AG04450 (cell line): Measurements from ENCODE around the gene KIAA1671. TPM values are rescaled to one million over a fixed set of nuclear protein-coding genes. Genes with fewer than 3 reads are reported as not detected.

ENCODE experiments used
- CTCF ChIA-PET: fragments of 300-600, 350-600 bp; formaldehyde crosslinking; extraction: SDS; loops from one replicate; lab custom pipeline; 2022; ENCODE audit warnings: antibody characterized with exemption, inconsistent platforms; lab: Charles Lee
- POLR2A ChIA-PET: fragments of 350-600 bp; formaldehyde crosslinking; extraction: SDS; loops from one replicate; lab custom pipeline; 2021; ENCODE audit warnings: antibody characterized with exemption, inconsistent platforms; lab: Yijun Ruan, JAX
- DNase-seq: peaks from one replicate; pipeline ENCODE4 v3.0.0-alpha.2; 2011; ENCODE audit warnings: low read depth, low spot score
- H3K27ac ChIP-seq: one replicate; pipeline ENCODE4 v1.5.1; 2012; ENCODE audit warnings: low read depth, low read length, control low read depth
- H3K27me3 ChIP-seq: one replicate; pipeline ENCODE4 v1.6.0; 2012; ENCODE audit warnings: low read length; ENCODE audit not compliant: control insufficient read depth, insufficient read depth
- H3K4me3 ChIP-seq: 2 replicates; pipeline ENCODE4 v1.5.1; 2011; ENCODE audit warnings: mild to moderate bottlenecking, low read depth, low read length, control low read depth
- H3K9me3 ChIP-seq: 2 replicates; pipeline ENCODE4 v1.5.1; 2012; ENCODE audit warnings: low read length; ENCODE audit not compliant: control insufficient read depth, insufficient read depth
- CTCF ChIP-seq: IDR thresholded peaks from 2 replicates; pipeline ENCODE4 v1.5.1; 2011; ENCODE audit warnings: low read depth, low read length, control low read depth, inconsistent platforms
- polyA plus RNA-seq: library from polyadenylated mRNA; depleted of rRNA; stranded (reverse); fragments of >200 nt; gene quantifications from 2 replicates; pipeline ENCODE4 v1.2.3, GENCODE V29; 2011

Gene KIAA1671
- polyA plus RNA-seq, 1 experiment: 0.02 TPM

DNA sequence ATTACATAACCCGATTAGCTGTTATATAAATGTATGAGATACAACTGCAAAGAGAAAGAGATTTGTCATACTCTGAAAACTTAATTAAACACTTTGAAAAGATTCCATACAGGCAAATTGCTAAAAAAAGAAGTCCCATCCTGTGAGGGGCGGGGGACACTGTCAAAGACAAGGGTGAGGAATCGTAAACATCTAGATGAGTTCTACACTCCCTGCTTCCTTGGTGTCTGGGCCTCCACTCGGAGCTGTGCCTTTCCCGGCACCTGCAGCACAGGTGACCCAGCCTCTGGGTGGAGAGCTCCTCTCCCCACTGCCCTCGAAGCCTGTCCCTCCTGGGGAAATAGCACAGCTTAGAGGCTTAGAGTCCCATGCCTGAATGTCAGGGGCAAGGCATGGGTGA is 177.9 kb downstream of the KIAA1671 start:
- ChIA-PET CTCF (interaction anchor here (0.6 kb wide), 1 partner anchor 19 kb away, joined by 3 read pairs; no protein-coding TSS in a partner anchor), POLR2A (no interaction called here)
- Histone ChIP-seq H3K27ac (no peak overlapping the region), H3K4me3 (no peak overlapping the region), H3K9me3 (no peaks in the 10 kb centered on the region; the same call in 1 of the 2 replicates), H3K27me3 (no peaks in the 10 kb centered on the region)
- DNase-seq: no peak
- TF ChIP-seq CTCF: no peak

DNA sequence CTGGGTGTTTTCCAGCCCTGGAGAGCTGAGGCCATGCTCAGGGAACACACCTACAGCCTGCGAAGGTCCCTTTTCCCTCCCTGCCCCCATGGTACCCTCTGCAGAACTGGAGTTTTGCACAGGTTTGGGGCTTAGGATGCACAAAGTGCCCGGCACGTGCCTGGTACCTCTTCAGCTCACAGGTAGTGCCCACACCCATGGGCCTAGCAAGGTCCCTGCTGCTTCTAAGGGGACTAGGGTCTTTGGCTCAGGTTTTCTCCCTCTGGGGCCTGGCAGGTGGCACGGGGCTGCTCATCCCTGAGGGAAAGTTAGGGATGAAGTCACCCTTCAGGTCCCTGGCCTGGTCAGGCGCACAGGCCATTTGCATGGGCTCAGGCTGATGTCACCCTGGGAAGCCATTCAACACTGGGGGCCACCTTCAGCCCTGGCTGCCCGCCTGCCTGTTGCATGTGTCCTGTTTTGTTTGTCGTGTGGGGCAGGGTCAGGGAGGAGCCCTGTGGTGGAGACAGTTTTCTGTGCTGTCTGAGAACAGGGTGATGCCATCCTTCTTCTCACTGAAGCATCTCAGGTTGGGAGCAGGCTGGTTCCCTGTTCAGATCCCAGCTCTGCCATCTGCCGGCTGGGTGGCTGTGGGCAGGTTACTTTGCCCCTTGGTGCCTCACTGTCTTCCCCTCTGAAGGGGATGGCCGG is 178.8 kb downstream of the KIAA1671 start:
- H3K27me3 ChIP-seq: no peaks in the 10 kb centered on the region
- CTCF ChIA-PET: no interaction called here
- no peak overlapping the region for H3K4me3 ChIP-seq
- no peaks in the 10 kb centered on the region; the same call in 1 of the 2 replicates for H3K9me3 ChIP-seq
- no peak overlapping the region for H3K27ac ChIP-seq
- TF ChIP-seq CTCF: no peak
- no peak for DNase-seq
- POLR2A ChIA-PET: no interaction called here

GRCh38 chr22:25134028-25134427 is 181.5 kb downstream of the KIAA1671 start:
- no peak overlapping the region for H3K27ac ChIP-seq
- H3K4me3 ChIP-seq: no peak overlapping the region
- POLR2A ChIA-PET: no interaction called here
- CTCF ChIA-PET: no interaction called here
- no peak for TF ChIP-seq CTCF
- DNase-seq: no peak
- no peaks in the 10 kb centered on the region; the same call in 1 of the 2 replicates for H3K9me3 ChIP-seq
- no peaks in the 10 kb centered on the region for H3K27me3 ChIP-seq

- Histone ChIP-seq H3K27ac (no peak overlapping the region), H3K27me3 (no peaks in the 10 kb centered on the region), H3K4me3 (no peak overlapping the region), H3K9me3 (no peaks in the 10 kb centered on the region; the same call in 1 of the 2 replicates)
- CTCF ChIA-PET: no interaction called here
- TF ChIP-seq CTCF: no peak
- no peak for DNase-seq
- POLR2A ChIA-PET: no interaction called here
Observed at GRCh38 chr22:25134451-25134850, 181.9 kb downstream of the KIAA1671 start.

- H3K27me3 ChIP-seq: no peaks in the 10 kb centered on the region
- ChIA-PET CTCF (no interaction called here), POLR2A (no interaction called here)
- H3K27ac ChIP-seq: no peak overlapping the region
- DNase-seq: no peak
- no peak for TF ChIP-seq CTCF
- H3K4me3 ChIP-seq: no peak overlapping the region
- no peaks in the 10 kb centered on the region for H3K9me3 ChIP-seq
Observed at GRCh38 chr22:25136953-25137576, 184.5 kb downstream of the KIAA1671 start.
